GM12891 (cell line): ENCODE measurements around the gene OPCML.

Experiments
- POLR2A ChIP-seq: IDR thresholded peaks from 2 replicates; pipeline ENCODE4 v1.6.1; 2011; ENCODE audit warnings: low read depth, low read length, control low read depth
- POLR2AphosphoS5 ChIP-seq: IDR thresholded peaks from 2 replicates; pipeline ENCODE4 v1.6.1; 2011; ENCODE audit warnings: low read depth, low read length, control low read depth
- POU2F2 ChIP-seq: IDR thresholded peaks from 2 replicates; pipeline ENCODE4 v1.6.1; 2011; ENCODE audit warnings: low read depth, mild to moderate bottlenecking, control low read depth, low read length, moderate library complexity
- SPI1 ChIP-seq: IDR thresholded peaks from 2 replicates; pipeline ENCODE4 v1.6.1; 2011; ENCODE audit warnings: low read depth, low read length, control low read depth
- TAF1 ChIP-seq: IDR thresholded peaks from 2 replicates; pipeline ENCODE4 v1.6.1; 2011; ENCODE audit warnings: low read depth, low read length, control low read depth

- TF ChIP-seq POLR2A (no peak), POLR2AphosphoS5 (no peak), SPI1 (no peak), TAF1 (no peak), POU2F2 (no peak)
These were observed 687.2 kb downstream of the OPCML start for GRCh38 chr11:132844956-132845696.
